Activated CD8-positive, alpha-beta memory T cell treated with anti-CD3 and anti-CD28 coated beads, Interleukin-2, amount 50 U/mL, for 1 hour (primary cell): Measurements from ENCODE around the gene CDH4.
"Not testable (repeated sequence)": the region's sequence is repeated elsewhere in the genome, so short reads cannot be mapped to it uniquely, and the experiment has no call there.

ENCODE experiments used
- DNase-seq: peaks from one replicate; pipeline ENCODE4 v3.0.0-alpha.2; 2020; ENCODE audit errors: extremely low read depth

CDH4 gene

GRCh38 chr20:61957961-61958715 is 706.1 kb downstream of the CDH4 start:
- no peak for DNase-seq

GRCh38 chr20:61958773-61959700 is 707.0 kb downstream of the CDH4 start:
- DNase-seq, result no peak

- DNase-seq, result no peak
These were observed 708.8 kb downstream of the CDH4 start for GRCh38 chr20:61960836-61961235.

GRCh38 chr20:61963149-61963548 is 711.1 kb downstream of the CDH4 start:
- DNase-seq, result no peak

DNA sequence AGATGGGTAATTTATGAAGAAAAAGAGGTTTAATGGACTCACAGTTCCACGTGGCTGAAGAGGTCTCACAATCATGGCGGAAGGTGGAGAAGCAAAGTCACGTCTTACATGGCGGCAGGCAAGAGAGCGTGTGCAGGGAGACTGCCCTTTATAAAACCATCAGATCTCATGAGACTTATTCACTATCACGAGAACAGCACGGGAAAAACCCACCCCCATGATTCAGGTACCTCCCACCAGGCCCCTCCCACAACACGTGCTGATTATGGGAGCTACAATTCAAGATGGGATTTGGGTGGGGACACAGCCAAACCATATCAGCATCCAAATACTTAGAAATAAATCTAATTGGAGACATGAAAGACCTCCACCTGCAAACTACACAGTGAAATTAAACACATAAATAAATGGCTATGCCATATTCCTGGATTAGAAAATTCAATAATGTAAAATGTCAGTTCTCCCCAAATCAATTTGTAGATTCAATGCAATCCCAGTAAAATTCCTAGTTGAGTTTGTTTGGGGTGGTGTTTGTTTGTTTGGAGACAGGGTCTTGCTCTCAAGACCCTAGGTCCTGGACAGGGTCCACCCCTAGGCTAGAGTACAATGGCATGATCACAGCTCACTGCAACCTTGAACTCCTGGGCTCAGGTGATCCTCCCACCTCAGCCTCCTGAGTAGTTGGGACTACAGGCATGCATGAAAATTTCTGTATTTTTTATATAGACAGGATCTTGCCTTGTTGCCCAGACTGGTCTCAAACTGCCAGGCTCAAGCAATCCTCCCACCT is 712.0 kb downstream of the CDH4 start:
- DNase-seq, result no peak

GRCh38 chr20:61964675-61965605 is 712.9 kb downstream of the CDH4 start:
- DNase-seq, result no peak

GRCh38 chr20:61965606-61966491 is 713.8 kb downstream of the CDH4 start:
- no peak for DNase-seq

DNA sequence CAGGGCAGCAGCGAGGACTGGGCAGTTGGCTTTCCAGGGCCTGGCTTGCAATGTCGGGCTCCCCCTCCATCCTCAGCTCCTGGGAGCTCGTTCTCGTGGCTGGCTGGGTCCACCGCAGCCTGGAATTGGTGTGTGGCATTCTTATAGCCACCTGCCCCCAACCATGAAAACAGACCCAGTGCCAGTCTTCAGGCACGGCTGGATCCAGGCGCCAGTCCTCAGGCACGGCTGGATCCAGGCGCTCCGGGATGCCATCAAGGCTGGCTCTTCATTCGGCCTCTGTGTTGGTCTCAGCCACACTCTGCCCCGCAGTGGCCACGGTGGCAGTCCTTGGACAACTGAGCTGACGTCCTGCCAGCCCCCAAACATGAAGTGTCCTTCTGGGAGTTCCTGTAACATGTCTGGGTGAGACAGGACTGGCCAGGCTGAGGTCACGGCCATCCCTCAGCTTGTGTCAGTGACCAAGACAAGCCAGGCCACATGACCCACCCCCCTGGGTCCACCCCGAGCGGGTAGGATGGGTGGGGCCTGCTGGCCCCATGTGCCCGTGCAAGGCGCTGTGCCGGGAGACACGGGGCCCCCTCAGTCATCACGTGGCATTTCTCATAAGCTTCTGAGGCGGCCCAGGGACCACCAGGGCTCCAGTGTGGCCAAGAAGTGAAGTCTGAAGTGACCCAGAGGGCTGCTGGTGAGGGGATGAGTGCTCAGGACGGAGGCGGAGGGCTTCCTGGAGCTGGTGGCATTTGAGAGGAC is 714.6 kb downstream of the CDH4 start:
- DNase-seq, result no peak

- no peak for DNase-seq
These were observed 715.2 kb downstream of the CDH4 start for GRCh38 chr20:61967300-61967699.

DNA sequence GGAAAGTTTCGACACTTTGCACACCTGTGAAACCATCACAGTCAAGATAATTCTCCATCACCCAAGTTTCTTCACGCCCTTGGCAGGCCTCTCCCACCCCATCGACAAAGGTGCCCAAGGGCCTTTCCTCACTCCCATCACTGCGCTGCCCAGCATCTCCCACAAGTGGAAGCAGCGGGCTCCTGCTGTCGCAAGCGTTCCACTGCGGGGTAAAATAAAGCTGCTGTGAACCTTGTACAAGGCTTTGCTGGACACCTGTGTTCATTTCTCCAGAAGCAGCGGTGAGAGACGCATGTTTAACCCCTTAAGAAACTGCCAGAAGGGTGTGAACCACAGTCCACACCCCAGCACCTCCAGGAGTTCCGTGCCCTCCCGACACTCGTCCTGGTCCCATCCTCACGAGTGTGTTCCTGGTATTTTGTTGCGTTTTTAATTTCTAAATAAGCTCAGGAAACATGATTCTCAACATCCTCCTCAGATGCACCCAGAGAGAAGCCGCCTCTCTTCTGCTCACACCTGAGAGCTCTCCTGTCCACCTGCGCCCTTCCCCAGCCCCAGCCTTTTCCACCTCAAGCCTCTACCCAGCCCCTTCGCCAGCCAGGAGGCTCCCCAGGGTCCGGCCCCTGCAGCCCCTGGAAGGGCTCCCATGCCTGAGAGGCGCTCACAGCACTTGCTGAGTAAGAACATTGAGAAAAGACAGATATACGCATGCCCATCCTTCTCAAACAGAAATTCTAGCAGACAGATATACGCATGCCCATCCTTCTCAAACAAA is 716.2 kb downstream of the CDH4 start:
- DNase-seq, result no peak

GRCh38 chr20:61968932-61969331 is 716.9 kb downstream of the CDH4 start:
- DNase-seq, result no peak

- DNase-seq, result no peak
These were observed 717.7 kb downstream of the CDH4 start for GRCh38 chr20:61969806-61970205.

DNA sequence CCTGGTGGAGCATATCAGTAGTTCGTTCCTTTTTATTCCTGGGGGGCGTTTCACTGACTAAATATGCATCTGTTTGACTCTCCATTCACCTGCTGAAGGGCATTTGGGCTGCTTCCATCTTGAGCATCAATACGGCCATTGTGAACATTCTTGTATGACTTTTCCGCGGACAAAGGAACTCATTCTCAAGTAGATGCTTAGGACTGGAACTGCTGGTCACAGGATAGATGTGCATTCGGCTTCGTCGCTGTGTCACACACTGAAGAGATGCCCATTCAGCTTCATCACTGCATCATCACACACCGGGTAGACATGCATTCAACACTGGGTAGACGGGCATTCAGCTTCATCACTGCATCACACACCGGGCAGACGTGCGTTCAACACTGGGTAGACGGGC is 718.3 kb downstream of the CDH4 start:
- DNase-seq, result no peak

DNA sequence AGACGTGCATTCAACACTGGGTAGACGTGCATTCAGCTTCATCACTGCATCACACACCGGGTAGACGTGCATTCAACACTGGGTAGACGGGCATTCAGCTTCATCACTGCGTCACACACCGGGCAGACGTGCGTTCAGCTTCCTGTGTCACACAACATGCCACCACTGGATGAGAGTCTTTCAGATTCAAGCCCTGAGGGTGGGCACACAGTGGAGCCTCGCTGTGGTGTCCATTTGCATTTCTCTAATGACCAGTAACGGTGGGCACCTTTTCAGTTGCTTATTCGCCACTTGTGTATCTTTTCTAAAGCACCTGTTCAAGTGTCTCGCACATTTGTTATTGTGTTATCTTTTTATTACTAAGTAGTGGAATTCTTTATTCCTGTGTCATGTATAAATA is 719.5 kb downstream of the CDH4 start:
- not testable (repeated sequence) for DNase-seq

DNA sequence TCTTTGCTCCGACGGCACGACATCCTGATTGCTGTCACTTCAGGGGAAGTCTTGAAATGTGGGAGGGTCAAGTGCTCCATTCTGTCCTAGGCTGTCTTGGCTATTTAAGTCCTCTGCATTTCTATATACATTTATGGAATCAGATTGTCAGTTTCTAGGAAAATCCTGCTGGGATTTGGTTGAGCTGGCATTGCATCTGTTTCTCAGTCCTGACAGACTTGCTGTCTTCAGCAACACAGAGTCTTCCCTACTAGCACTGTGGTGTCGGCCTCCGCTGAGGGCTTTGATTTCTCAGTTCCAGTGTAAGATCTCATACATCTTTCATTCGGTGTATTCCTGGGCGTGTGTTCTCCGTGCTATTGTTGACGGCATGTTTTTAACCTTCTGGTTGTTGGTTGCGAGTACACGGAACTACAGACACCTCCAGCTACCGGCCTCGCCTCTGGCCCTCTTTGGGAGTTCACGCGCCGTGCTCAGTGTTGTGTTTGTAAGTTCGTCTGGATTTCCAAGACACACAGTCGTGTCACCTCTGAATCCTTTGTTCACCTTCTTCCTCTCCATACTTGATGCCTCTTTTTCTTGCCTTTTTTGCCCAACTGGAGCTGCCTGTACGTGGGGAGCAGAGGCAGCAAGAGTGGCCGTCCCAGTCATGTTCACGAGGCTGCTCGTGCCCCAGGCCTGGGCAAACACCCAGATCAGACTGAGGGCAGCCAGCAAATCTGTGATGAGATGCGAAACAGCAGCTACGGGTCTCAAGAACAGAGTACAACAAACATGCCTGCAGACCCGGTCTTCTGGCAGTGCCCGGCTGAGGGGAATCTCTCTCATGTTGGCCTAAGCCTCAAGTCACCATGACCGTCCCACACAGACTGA is 720.8 kb downstream of the CDH4 start:
- DNase-seq, result no peak

GRCh38 chr20:61973515-61974356 is 721.7 kb downstream of the CDH4 start:
- no peak for DNase-seq

DNA sequence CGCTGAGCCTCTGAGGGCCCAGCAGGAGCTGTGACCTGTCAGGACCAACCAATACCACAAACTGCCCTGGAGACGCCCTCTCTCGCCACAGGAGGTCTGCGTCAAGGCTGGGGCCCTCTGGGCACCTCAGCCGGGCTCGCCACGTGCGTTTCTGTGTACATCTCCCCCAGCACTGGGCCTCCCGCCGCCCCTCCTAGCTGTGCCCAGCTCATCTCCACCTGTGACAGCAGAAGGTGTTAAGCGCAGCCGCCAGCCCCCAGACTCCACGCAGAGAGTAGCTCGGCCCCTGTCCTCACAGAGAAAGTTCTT is 722.2 kb downstream of the CDH4 start:
- no peak for DNase-seq
